ENCODE data around the gene HYI.

HYI gene

GRCh38 chr1:43444151-43444828 lies 9.4 kb downstream of the HYI start:
- no peak for DNase-seq (ENCODE audit: low spot score)

- DNase-seq (ENCODE audit: low spot score): no peak
Observed at GRCh38 chr1:43443197-43443946, 10.4 kb downstream of the HYI start.

- no peak for DNase-seq (ENCODE audit: low spot score)
Observed at GRCh38 chr1:43442756-43443155, 11.0 kb downstream of the HYI start.

- DNase-seq (ENCODE audit: low spot score): no peak
Observed at GRCh38 chr1:43441894-43442637, 11.7 kb downstream of the HYI start.

- no peak for DNase-seq (ENCODE audit: low spot score)
Observed at GRCh38 chr1:43441166-43441893, 12.4 kb downstream of the HYI start.

- DNase-seq (ENCODE audit: low spot score): no peak
Observed at GRCh38 chr1:43440358-43440757, 13.4 kb downstream of the HYI start.

GRCh38 chr1:43439781-43440180 lies 13.9 kb downstream of the HYI start:
- no peak for DNase-seq (ENCODE audit: low spot score)

GRCh38 chr1:43438953-43439581 lies 14.7 kb downstream of the HYI start:
- no peak for DNase-seq (ENCODE audit: low spot score)

GRCh38 chr1:43438576-43438952 lies 15.2 kb downstream of the HYI start:
- no peak for DNase-seq (ENCODE audit: low spot score)

- no peak for DNase-seq (ENCODE audit: low spot score)
Observed at GRCh38 chr1:43438006-43438405, 15.7 kb downstream of the HYI start.

GRCh38 chr1:43437031-43437973 lies 16.4 kb downstream of the HYI start:
- DNase-seq (ENCODE audit: low spot score): no peak

- DNase-seq (ENCODE audit: low spot score): no peak
Observed at GRCh38 chr1:43436371-43436770, 17.4 kb downstream of the HYI start.

- DNase-seq (ENCODE audit: low spot score): no peak
Observed at GRCh38 chr1:43435146-43436145, 18.3 kb downstream of the HYI start.

- DNase-seq (ENCODE audit: low spot score): no peak
Observed at GRCh38 chr1:43434256-43434655, 19.5 kb downstream of the HYI start.

GRCh38 chr1:43432907-43433306 lies 20.8 kb downstream of the HYI start:
- no peak for DNase-seq (ENCODE audit: low spot score)

- DNase-seq (ENCODE audit: low spot score): no peak
Observed at GRCh38 chr1:43432171-43432860, 21.4 kb downstream of the HYI start.

- DNase-seq (ENCODE audit: low spot score): no peak
Observed at GRCh38 chr1:43431676-43432075, 22.1 kb downstream of the HYI start.

- no peak for DNase-seq (ENCODE audit: low spot score)
Observed at GRCh38 chr1:43430831-43431230, 22.9 kb downstream of the HYI start.

GRCh38 chr1:43427941-43428340 lies 25.8 kb downstream of the HYI start:
- DNase-seq (ENCODE audit: low spot score): no peak

Data from CD4-positive, alpha-beta T cell treated with Interleukin-6 at 100 ng/mL for 8 hours (primary cell).